ENCODE results near the gene IGF1R. TPM values are rescaled to one million over a fixed set of nuclear protein-coding genes. Genes with fewer than 3 reads are reported as not detected.

Gene IGF1R
- total RNA-seq, 3 donors from 2014 or later = 16.7 to 28.6 (median 25.1) TPM

DNA sequence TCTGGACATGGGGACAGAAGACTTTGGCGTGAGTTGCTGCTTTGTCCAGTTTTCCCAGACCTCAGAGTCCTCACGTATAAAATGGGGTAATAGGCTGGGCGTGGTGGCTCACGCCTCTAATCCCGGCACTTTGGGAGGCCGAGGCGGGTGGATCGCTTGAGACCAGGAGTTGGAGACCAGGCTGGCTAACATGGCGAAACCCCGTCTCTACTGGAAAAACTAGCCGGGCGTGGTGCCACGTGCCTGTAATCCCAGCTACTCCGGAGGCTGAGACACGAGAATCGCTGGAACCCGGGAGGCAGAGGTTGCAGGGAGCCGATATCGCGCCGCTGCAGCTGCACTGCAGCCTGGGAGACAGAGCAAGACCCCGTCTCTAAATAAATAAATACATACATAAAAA is 22.7 kb upstream of the IGF1R start:
- ATAC-seq = no peak
- no peak overlapping the region for H3K4me3 Mint-ChIP-seq
- H3K9me3 Mint-ChIP-seq = no peaks in the 10 kb centered on the region

DNA sequence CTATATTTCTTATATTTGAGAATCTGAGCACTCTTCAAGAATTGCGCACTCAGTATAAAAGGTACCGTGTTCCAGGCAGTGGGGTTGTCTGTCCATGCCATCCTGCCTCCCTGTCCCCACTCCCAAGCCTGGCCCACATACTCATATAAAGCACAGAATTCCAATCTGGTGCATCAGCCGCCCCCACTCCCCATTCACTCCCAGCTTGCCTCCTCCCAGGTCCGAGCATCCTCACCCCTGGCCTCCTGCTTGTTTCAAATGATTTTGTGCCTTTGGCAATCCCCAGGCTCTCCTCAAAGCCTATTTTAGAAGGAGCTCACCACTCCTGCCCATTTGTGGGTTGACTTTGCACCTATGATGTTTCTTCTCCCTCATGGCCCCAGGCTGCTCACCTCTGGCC is 22.2 kb upstream of the IGF1R start:
- Mint-ChIP-seq H3K36me3 (ENCODE audit: insufficient read depth) (no peaks in the 10 kb centered on the region), H3K4me1 (ENCODE audit: low read depth) (no peaks in the 10 kb centered on the region)

More for the DNA sequence above, 22.7 kb upstream of the IGF1R start:
- Mint-ChIP-seq H3K27me3 (ENCODE audit: low read depth) (peaks cover 15% of the 10 kb centered on the region), H3K36me3 (ENCODE audit: insufficient read depth) (no peaks in the 10 kb centered on the region), H3K4me1 (ENCODE audit: low read depth) (no peaks in the 10 kb centered on the region)
- DNase-seq = no peak

DNA sequence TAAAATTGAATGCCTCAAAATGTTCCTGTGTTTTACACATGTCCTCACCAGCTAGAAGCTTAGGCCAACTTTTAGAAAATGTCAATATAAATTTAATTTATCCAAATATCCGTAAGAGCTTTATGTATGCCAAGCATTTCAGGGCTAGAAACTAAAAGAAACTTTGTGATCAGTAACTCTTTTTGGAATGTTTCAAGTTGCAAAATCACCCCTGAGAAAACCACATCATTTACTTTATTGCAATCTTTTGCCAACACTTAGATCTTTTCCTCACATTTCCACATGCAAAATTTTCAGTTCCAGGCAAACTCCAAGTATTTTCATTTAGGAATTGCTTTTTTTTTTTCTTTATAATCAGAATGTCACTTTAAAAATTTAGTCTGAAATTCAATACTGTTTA is 20.1 kb upstream of the IGF1R start:
- no peak overlapping the region for H3K4me3 Mint-ChIP-seq
- no peak for ATAC-seq
- H3K27me3 Mint-ChIP-seq (ENCODE audit: low read depth) = peaks cover 20% of the 10 kb centered on the region
- no peaks in the 10 kb centered on the region for H3K9me3 Mint-ChIP-seq
- H3K4me1 Mint-ChIP-seq (ENCODE audit: low read depth) = no peaks in the 10 kb centered on the region
- H3K36me3 Mint-ChIP-seq (ENCODE audit: insufficient read depth) = no peaks in the 10 kb centered on the region
- DNase-seq = no peak

More for the DNA sequence above, 22.2 kb upstream of the IGF1R start:
- no peak overlapping the region for H3K4me3 Mint-ChIP-seq
- H3K27me3 Mint-ChIP-seq (ENCODE audit: low read depth) = peaks cover 16% of the 10 kb centered on the region
- no peak for DNase-seq
- H3K9me3 Mint-ChIP-seq = no peaks in the 10 kb centered on the region
- no peak for ATAC-seq

DNA sequence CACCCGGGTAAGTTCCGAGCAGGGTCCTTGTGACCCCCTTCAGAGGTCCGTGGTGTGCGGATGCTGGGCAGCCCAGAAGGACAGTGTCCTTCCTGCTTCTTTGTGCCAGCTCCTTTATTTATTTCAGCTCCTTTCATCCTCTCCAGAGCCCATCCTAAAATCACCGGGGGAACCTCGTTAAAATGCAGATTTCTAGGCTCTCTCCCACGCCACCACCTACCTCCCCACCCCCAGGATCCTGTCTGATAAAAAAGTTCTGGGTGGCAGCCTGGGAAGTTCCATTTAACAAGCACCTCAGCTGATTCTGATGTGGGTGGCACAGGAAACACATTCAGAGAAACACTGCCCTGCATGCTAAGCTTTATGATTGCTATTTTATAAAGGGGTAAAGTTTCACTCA is 12.5 kb upstream of the IGF1R start:
- Mint-ChIP-seq H3K36me3 (ENCODE audit: insufficient read depth) (no peaks in the 10 kb centered on the region), H3K9me3 (no peaks in the 10 kb centered on the region), H3K27me3 (ENCODE audit: low read depth) (peaks cover 7% of the 10 kb centered on the region), H3K4me3 (no peak overlapping the region), H3K4me1 (ENCODE audit: low read depth) (peaks cover 8% of the 10 kb centered on the region)
- no peak for DNase-seq
- ATAC-seq = no peak

DNA sequence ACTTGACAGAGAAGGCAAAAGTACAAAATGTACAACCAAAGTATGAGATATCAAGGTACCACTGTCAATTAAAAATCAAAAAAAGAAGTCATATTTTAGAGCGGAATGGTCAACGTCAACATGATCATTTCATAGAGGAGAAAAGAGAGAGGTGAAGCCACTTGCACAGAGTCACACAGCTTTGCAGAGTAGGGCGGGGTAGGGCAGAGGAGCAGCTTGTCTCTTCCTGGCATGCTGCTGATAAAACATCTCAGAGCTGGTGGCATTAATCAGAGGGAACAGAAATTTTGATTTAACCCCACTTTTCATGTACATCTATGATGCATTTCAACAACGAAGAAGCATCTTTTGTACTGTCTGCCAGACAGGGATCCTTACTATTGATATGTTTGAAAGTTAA is 5.2 kb upstream of the IGF1R start:
- ATAC-seq = no peak
- H3K4me3 Mint-ChIP-seq = no peak overlapping the region
- H3K4me1 Mint-ChIP-seq (ENCODE audit: low read depth) = peaks cover 4% of the 10 kb centered on the region
- H3K9me3 Mint-ChIP-seq = no peaks in the 10 kb centered on the region
- peaks cover 19% of the 10 kb centered on the region for H3K27me3 Mint-ChIP-seq (ENCODE audit: low read depth)
- DNase-seq = no peak
- H3K36me3 Mint-ChIP-seq (ENCODE audit: insufficient read depth) = no peaks in the 10 kb centered on the region

DNA sequence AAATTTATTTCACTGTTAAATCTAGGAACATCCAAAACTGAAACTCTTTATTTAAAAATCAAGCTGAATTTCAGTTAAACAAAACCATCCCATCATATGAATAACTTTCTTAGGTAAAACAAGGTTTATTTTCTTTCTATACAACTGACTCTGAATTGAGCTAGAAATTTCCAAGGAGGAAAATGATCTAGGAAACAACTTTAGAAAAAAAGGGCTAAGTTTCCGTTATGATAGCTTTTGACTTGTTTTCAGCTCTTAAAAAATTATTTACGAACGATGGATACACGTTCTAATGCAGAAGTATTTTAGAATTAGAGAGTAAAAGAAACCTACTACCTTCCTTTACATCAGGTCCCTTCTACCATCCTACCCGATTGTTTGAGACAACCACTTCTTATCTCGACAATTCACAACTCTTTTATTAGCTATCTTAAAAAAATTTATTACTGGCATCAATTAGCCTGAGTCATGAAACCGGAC is 1.8 kb upstream of the IGF1R start:
- DNase-seq (no peak), ATAC-seq (no peak)
- Mint-ChIP-seq H3K4me1 (ENCODE audit: low read depth) (peaks cover 15% of the 10 kb centered on the region), H3K27me3 (ENCODE audit: low read depth) (peaks cover 29% of the 10 kb centered on the region), H3K4me3 (peak overlapping the region; percentile 83), H3K9me3 (no peaks in the 10 kb centered on the region), H3K36me3 (ENCODE audit: insufficient read depth) (no peaks in the 10 kb centered on the region)

DNA sequence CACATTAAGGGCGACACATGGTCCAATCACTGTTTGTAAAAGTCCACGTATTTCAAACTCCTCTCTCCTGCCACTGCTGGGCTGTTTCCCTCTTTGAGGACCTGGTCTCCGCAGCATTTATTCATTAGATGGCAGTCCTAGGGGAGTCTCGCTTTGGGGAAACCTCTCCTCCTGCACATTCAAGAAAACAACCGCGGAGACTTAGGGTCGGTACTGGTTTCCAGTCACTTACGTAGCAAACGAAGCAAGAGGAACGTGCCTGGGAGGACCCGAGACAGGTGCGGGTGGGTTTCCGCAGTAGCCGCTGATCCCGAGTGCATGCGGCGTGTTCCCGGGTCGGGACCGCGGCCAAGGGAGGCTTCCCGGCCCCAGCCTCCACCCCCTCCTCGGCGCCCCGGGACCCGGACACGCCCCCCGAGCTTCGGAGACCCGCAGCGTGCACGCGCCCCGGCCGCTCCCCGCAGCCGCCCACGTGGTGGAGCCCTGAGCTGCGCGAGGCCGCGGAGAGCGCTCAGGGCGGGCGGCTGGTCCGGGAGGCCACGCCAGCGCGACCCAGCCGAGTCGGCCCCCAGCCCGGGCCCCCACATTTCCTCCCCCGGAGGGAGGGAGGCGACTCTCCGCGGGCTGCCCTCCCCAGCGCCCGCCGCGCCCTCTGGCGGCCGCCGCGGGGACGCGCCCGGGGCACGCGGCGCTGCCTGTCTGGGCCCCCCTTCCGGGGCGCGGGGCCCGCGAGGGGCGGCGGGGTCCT is 1.1 kb upstream of the IGF1R start:
- DNase-seq = peak; percentile 59
- no peaks in the 10 kb centered on the region for H3K9me3 Mint-ChIP-seq
- H3K27me3 Mint-ChIP-seq (ENCODE audit: low read depth) = peaks cover 33% of the 10 kb centered on the region
- H3K36me3 Mint-ChIP-seq (ENCODE audit: insufficient read depth) = no peaks in the 10 kb centered on the region
- peak; percentile 55 to 58 for ATAC-seq
- H3K4me1 Mint-ChIP-seq (ENCODE audit: low read depth) = peaks cover 22% of the 10 kb centered on the region
- peak overlapping the region; percentile 83 for H3K4me3 Mint-ChIP-seq

DNA sequence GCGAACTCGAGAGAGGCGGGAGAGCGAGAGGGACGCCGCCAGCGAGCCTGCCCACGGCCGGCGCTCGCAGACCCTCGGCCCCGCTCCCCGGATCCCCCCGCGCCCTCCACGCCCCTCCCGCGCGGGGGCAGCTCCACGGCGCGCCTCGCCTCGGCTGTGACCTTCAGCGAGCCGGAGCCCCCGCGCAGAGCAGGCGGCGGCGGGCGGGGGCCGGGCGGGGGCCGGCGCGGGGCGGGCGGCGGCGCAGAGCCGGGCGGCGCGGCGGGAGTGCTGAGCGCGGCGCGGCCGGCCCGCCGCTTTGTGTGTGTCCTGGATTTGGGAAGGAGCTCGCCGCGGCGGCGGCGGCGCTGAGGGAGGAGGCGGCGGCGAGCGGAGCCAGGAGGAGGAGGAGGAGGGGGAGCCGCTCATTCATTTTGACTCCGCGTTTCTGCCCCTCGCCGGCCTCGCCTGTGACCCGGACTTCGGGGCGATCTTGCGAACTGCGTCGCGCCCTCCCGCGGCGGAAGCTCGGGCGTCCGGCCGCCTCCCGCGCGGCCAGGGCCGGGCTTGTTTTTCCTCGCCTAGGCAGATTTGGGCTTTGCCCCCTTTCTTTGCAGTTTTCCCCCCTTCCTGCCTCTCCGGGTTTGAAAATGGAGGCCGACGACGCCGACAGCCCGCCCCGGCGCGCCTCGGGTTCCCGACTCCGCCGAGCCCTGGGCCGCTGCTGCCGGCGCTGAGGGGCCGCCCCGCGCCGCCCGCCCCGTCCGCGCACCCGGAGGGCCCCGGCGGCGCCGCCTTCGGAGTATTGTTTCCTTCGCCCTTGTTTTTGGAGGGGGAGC is 524 bp downstream of the IGF1R start:
- no peaks in the 10 kb centered on the region for H3K36me3 Mint-ChIP-seq (ENCODE audit: insufficient read depth)
- H3K4me3 Mint-ChIP-seq = peak overlapping the region; percentile 84
- no peaks in the 10 kb centered on the region for H3K9me3 Mint-ChIP-seq
- DNase-seq (peak; percentile 34), ATAC-seq (peak; percentile 12 to 25)
- H3K27me3 Mint-ChIP-seq (ENCODE audit: low read depth) = peaks cover 33% of the 10 kb centered on the region
- peaks cover 32% of the 10 kb centered on the region for H3K4me1 Mint-ChIP-seq (ENCODE audit: low read depth)

DNA sequence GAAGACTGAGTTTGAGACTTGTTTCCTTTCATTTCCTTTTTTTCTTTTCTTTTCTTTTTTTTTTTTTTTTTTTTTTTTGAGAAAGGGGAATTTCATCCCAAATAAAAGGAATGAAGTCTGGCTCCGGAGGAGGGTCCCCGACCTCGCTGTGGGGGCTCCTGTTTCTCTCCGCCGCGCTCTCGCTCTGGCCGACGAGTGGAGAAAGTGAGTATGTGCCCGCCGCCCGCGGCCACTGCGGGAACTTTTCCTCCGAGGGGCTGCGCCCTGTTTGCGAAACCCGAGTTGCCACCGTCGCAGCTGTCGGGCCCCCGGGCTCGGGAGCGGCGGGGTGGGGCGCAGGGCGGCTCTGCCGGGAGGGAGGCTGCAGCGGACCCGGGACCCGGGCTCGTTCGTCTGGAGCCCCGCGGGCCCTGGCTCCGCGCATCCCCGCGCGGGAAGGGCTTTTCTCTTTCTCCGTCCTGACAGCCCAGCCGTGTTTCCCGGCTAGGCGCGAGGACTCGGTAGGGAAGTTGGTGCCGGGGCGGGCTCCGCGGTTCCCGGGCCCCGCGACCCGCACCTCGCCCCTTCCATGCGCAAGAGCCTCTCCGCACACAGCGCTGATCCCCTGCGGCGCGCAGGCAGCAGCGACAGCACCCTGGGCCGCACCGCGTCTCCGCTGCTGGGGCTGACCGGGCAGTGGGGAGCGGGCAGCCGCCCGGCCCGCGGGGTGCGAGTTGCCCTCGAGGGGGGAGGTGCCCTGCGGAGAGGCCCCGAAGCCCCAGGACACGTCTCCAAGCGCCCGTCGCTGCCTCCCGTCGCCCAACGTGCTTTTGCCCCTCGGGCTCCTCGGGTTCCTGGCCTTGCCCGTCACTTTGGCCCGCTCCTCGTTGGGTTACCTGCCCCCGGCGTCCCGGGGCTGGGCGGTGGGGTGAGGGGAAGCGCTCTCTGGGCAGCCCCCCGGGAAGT is 1.4 kb downstream of the IGF1R start:
- H3K36me3 Mint-ChIP-seq (ENCODE audit: insufficient read depth) = no peaks in the 10 kb centered on the region
- peaks cover 40% of the 10 kb centered on the region for H3K4me1 Mint-ChIP-seq (ENCODE audit: low read depth)
- no peaks in the 10 kb centered on the region for H3K9me3 Mint-ChIP-seq
- ATAC-seq (no peak), DNase-seq (peak; percentile 56)
- peaks cover 37% of the 10 kb centered on the region for H3K27me3 Mint-ChIP-seq (ENCODE audit: low read depth)
- peak overlapping the region; percentile 82 for H3K4me3 Mint-ChIP-seq

DNA sequence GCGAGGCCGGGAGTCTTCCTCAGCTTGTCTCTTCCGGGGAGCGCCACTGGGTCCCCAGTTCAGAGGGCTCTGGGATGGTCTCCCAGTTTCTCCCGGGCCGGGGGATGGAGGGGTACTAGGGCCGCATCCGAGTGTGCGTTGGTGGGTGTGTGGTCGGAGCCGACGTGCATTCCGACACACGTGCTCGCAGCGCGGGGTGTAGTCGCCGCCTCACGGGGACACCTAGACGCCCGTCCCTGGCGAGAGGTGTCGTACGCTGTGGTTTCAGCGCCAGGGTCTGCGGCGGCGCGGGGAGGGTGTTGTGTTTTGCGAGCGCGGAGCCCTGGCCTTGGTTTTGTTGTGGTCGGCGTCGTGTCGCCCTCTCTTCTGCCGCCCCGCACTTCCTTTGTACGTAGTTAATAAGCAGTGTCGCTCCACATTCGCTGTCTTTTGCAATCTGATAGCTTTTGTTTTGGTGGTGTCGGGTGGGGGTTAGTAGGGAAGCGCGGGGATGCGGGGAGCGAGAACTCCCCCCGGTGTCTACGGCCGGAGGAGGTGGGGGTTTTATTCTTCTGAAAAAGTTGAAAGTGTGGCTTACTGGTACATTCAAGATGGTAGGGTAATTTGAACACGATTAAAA is 2.2 kb downstream of the IGF1R start:
- H3K4me1 Mint-ChIP-seq (ENCODE audit: low read depth) = peaks cover 45% of the 10 kb centered on the region

DNA sequence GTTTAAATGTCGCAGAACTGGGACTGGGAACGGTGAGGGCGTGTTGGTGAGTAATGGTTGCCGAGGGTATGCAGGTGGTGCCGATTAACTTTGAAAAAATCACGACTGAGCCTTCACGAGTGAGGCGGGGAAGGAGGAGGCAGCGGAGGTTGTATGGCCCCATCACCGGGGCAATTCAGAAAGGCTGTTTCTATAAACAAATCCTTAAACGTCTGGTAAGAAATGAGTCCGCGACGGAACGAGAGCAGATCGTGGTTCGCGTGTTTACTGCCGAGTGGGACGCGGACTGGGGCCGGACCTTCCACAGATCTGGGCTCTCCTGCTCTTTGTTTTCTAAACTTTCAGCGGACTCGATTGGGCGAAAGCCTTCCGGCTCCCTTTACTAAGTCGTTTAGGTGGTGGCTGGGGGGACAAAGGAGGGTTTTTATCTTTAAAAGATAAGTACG is 2.7 kb downstream of the IGF1R start:
- ATAC-seq = no peak
- Mint-ChIP-seq H3K36me3 (ENCODE audit: insufficient read depth) (no peaks in the 10 kb centered on the region), H3K9me3 (no peaks in the 10 kb centered on the region), H3K4me1 (ENCODE audit: low read depth) (peaks cover 45% of the 10 kb centered on the region), H3K27me3 (ENCODE audit: low read depth) (peaks cover 39% of the 10 kb centered on the region), H3K4me3 (peak overlapping the region; percentile 82)
- peak; percentile 35 for DNase-seq

More for the DNA sequence above, 2.2 kb downstream of the IGF1R start:
- Mint-ChIP-seq H3K36me3 (ENCODE audit: insufficient read depth) (no peaks in the 10 kb centered on the region), H3K4me3 (peak overlapping the region; percentile 82), H3K27me3 (ENCODE audit: low read depth) (peaks cover 41% of the 10 kb centered on the region), H3K9me3 (no peaks in the 10 kb centered on the region)
- peak; percentile 27 for DNase-seq
- ATAC-seq = peak; percentile 2 to 9

DNA sequence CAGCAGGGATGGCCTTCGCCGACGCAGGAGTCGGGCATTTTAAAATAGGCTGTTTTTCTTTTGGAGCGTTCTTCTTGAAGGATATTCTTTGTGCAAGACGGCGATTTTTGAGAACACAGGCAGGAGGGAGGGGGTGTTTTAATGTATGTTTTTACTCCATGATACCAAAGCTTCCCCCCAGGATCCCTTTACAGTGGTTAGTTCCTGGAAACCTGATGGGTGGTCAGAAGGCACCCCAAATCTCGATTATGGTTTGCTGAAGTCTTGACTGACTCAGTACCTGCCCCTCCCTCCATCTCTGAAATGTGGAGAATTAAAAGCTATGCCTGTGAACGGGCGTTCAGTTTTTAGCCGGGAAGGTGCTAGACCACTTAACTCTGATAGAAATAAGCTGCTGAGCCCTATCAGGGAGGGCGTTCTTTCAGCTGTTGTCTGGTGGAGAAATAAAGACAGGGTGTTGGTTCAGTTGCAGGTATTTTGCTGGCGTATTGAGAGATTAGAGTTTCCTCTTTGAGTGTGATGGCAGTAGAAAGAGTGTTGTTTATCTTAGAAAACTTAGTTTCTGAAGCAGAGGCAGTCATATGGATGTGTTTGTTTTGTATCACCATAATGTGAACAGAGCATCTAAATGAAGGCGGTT is 3.4 kb downstream of the IGF1R start:
- ATAC-seq = no peak
- Mint-ChIP-seq H3K4me3 (peak overlapping the region; percentile 82), H3K36me3 (ENCODE audit: insufficient read depth) (no peaks in the 10 kb centered on the region), H3K4me1 (ENCODE audit: low read depth) (peaks cover 46% of the 10 kb centered on the region), H3K27me3 (ENCODE audit: low read depth) (peaks cover 39% of the 10 kb centered on the region), H3K9me3 (no peaks in the 10 kb centered on the region)
- no peak for DNase-seq

DNA sequence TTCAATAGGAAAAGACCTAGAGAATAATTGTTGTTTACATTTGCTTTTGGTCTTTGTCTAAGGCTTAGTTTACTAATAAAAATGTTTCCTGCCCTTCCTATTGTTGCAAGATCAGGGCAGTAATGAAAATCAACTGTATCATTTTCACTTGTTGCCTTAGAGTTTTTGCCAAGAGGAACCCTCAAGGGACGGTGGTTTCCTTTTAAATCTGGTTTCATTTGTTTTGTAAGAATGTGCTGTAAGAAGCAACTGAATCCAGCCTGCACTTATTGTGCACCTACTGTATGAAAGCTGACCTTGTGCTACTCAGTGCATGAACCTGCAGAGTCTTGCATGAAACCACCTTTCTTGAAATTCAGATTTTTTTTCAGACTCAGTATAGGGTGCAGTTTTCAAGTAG is 5.3 kb downstream of the IGF1R start:
- DNase-seq (no peak), ATAC-seq (no peak)
- H3K9me3 Mint-ChIP-seq = no peaks in the 10 kb centered on the region
- H3K4me3 Mint-ChIP-seq = no peak overlapping the region
- peaks cover 38% of the 10 kb centered on the region for H3K27me3 Mint-ChIP-seq (ENCODE audit: low read depth)
- peaks cover 49% of the 10 kb centered on the region for H3K4me1 Mint-ChIP-seq (ENCODE audit: low read depth)
- H3K36me3 Mint-ChIP-seq (ENCODE audit: insufficient read depth) = no peaks in the 10 kb centered on the region

All from activated T-cell treated with anti-CD3 and anti-CD28 coated beads, Interleukin-2, amount 50 U/mL, for 4 hours (primary cell).